ENCODE data around the gene TEX13A.

TEX13A gene

GRCh38 chrX:105220636-105221035, at the start of gene TEX13A:
Gene TEX13A (minus strand): TSS chrX:105220694. CDS start chrX:105220397, 297 bp downstream.
- TF ChIP-seq, protein P1, sequence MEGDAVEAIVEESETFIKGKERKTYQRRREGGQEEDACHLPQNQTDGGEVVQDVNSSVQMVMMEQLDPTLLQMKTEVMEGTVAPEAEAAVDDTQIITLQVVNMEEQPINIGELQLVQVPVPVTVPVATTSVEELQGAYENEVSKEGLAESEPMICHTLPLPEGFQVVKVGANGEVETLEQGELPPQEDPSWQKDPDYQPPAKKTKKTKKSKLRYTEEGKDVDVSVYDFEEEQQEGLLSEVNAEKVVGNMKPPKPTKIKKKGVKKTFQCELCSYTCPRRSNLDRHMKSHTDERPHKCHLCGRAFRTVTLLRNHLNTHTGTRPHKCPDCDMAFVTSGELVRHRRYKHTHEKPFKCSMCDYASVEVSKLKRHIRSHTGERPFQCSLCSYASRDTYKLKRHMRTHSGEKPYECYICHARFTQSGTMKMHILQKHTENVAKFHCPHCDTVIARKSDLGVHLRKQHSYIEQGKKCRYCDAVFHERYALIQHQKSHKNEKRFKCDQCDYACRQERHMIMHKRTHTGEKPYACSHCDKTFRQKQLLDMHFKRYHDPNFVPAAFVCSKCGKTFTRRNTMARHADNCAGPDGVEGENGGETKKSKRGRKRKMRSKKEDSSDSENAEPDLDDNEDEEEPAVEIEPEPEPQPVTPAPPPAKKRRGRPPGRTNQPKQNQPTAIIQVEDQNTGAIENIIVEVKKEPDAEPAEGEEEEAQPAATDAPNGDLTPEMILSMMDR (IDR thresholded peaks at IDR 0.05; ENCODE audit: low read depth, low read length), result no peak
- H3K4me3 ChIP-seq (ENCODE audit: low read depth, low read length), result no peak within 1 kb of the TSS

- no peak overlapping the region for H3K4me3 ChIP-seq (ENCODE audit: low read depth, low read length)
- TF ChIP-seq, protein P1 (IDR thresholded peaks at IDR 0.05; ENCODE audit: low read depth, low read length), result no peak
Observed at GRCh38 chrX:105269386-105269785, 48.9 kb upstream of the TEX13A start.

GRCh38 chrX:105267167-105267566, 46.7 kb upstream of the TEX13A start:
- no peak overlapping the region for H3K4me3 ChIP-seq (ENCODE audit: low read depth, low read length)
- TF ChIP-seq, protein P1 (IDR thresholded peaks at IDR 0.05; ENCODE audit: low read depth, low read length), result no peak

DNA sequence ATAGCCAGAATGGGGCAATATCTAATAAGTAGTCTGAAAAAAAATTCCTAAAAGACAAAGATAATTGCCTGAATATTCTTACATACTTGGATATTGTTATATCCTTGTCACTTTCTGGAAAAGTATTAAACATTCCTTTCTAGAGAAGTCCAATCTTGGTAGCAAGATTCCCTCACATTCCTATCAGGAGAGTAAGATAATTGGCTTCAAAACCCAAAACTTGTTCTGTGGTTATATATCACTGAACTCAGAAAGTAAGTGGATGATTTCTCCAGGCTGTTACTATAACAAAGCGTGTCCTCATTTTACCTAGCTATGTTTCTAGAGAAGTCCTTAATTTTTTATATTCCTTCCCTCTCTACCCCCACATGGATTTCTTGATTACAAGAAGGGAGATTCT, 46.0 kb upstream of the TEX13A start:
- TF ChIP-seq, protein P1 (IDR thresholded peaks at IDR 0.05; ENCODE audit: low read depth, low read length), result no peak
- H3K4me3 ChIP-seq (ENCODE audit: low read depth, low read length), result no peak overlapping the region

DNA sequence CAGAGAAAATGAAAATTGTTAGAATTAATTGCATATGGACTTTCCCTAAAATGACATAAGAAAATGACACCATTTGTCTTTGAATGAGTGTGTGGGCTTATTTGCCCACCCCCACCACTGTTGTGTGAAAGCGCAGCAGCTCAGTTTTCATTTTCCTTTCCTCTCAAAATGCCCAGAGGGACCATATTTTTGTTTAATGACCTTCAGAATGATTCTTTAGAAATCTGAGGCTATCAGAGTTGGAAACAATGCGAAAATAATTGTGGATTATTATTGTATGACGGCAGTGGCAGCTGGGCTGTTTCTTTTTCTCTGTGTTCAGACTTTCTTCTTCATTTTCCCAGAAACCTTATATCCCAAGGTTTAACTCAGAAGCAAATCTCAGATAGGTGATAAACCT, 44.6 kb upstream of the TEX13A start:
- TF ChIP-seq, protein P1 (IDR thresholded peaks at IDR 0.05; ENCODE audit: low read depth, low read length), result no peak
- H3K4me3 ChIP-seq (ENCODE audit: low read depth, low read length), result no peak overlapping the region

GRCh38 chrX:105263801-105264200, 43.3 kb upstream of the TEX13A start:
- no peak overlapping the region for H3K4me3 ChIP-seq (ENCODE audit: low read depth, low read length)
- TF ChIP-seq, protein P1 (IDR thresholded peaks at IDR 0.05; ENCODE audit: low read depth, low read length), result no peak

DNA sequence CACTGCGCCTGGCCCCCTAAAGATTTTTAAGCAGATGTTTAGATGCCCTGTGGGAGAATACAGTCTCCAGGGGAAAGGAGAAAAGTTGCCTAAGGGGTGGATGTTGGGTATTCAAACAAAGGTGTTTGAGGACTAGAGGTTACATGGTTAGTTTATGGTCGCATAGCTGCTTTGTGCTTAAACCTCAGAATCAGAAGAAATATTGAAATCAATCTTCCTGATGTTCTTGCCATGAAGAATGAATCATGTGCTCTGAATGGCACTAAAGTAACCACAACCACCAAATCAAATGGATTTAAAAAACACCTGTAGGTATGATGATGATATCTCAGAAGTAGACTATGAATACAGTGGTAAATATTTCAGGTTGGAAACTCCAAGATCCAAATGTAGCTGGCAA, 42.7 kb upstream of the TEX13A start:
- H3K4me3 ChIP-seq (ENCODE audit: low read depth, low read length), result no peak overlapping the region
- TF ChIP-seq, protein P1 (IDR thresholded peaks at IDR 0.05; ENCODE audit: low read depth, low read length), result no peak
